ENCODE data around the gene PCNX3. TPM values are rescaled to one million over a fixed set of nuclear protein-coding genes. Genes with fewer than 3 reads are reported as not detected.

PCNX3 gene
- total and polyA plus RNA-seq, 2 of the 13 experiments (the other 11 are each of a cell fraction or from before 2014, with no cell fraction given), result 16.2 to 23.0 TPM

DNA sequence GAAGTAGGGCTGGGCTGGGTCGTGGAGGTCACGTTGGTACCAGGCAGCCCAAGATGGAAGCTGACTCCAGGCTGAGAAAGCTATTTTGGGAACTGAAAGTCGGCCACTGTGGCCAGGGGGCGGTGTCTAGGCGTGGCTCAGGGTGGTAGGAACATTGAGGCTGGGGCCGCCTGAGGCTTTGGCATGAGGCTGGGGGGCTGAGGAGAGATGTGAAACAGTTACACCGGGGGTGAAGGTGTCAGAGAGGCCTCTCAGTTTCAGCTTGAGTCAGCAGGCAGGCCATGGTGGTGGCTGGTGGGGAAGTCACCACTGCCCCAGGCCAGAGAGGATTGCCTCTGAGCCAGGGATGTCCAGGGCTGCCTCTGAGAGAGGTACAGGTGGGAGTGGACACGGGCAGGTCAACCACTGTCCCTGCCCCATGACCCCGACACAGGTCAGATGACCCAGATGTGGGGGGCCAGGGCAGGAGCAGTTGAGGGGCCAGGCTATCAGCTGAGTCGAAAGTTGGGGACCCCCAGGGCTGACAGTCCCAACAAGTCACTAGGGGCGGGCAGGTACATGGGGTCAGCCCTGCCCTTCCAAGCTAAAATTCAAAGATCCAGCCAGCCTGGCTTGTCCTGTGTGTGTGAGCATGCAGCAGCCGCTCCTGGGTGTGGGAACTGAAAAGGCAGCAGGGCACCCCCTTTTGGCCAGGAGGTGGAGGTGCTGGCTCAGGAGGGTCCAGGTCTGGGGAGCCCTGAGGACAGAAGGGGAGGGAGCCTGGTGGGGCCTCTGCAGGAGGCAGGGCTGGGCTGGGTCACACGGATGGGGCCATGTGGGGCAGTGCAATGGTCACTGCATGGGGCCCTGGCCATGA lies 27.1 kb upstream of the PCNX3 start (continued):
- TF ChIP-seq, protein P1, sequence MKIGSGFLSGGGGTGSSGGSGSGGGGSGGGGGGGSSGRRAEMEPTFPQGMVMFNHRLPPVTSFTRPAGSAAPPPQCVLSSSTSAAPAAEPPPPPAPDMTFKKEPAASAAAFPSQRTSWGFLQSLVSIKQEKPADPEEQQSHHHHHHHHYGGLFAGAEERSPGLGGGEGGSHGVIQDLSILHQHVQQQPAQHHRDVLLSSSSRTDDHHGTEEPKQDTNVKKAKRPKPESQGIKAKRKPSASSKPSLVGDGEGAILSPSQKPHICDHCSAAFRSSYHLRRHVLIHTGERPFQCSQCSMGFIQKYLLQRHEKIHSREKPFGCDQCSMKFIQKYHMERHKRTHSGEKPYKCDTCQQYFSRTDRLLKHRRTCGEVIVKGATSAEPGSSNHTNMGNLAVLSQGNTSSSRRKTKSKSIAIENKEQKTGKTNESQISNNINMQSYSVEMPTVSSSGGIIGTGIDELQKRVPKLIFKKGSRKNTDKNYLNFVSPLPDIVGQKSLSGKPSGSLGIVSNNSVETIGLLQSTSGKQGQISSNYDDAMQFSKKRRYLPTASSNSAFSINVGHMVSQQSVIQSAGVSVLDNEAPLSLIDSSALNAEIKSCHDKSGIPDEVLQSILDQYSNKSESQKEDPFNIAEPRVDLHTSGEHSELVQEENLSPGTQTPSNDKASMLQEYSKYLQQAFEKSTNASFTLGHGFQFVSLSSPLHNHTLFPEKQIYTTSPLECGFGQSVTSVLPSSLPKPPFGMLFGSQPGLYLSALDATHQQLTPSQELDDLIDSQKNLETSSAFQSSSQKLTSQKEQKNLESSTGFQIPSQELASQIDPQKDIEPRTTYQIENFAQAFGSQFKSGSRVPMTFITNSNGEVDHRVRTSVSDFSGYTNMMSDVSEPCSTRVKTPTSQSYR (CRISPR knock-in tag; IDR thresholded peaks at IDR 0.05; ENCODE audit: borderline replicate concordance), result no peak
- no peak for TF ChIP-seq REXO4 (CRISPR knock-in tag; IDR thresholded peaks at IDR 0.05; ENCODE audit: borderline replicate concordance)
- TF ChIP-seq NFIC (IDR thresholded peaks at IDR 0.05; ENCODE audit: low read length), result no peak
- TF ChIP-seq ZSCAN20 (CRISPR knock-in tag; IDR thresholded peaks at IDR 0.05; ENCODE audit: borderline replicate concordance), result no peak
- no peak for TF ChIP-seq TAF1 (CRISPR knock-in tag; IDR thresholded peaks at IDR 0.05)
- no peak for TF ChIP-seq RBFOX2 (IDR thresholded peaks at IDR 0.05; ENCODE audit: low read depth, low read length)
- no peak for TF ChIP-seq ZNF124 (CRISPR knock-in tag; IDR thresholded peaks at IDR 0.05)
- TF ChIP-seq ARID3A (IDR thresholded peaks at IDR 0.05; ENCODE audit: low read depth, low read length), result no peak
- TF ChIP-seq ZNF230 (CRISPR knock-in tag; IDR thresholded peaks at IDR 0.05), result no peak
- TF ChIP-seq ZNF775 (CRISPR knock-in tag; IDR thresholded peaks at IDR 0.05; ENCODE audit: borderline replicate concordance), result no peak
- TF ChIP-seq, protein P2, sequence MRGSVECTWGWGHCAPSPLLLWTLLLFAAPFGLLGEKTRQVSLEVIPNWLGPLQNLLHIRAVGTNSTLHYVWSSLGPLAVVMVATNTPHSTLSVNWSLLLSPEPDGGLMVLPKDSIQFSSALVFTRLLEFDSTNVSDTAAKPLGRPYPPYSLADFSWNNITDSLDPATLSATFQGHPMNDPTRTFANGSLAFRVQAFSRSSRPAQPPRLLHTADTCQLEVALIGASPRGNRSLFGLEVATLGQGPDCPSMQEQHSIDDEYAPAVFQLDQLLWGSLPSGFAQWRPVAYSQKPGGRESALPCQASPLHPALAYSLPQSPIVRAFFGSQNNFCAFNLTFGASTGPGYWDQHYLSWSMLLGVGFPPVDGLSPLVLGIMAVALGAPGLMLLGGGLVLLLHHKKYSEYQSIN (CRISPR knock-in tag; IDR thresholded peaks at IDR 0.05; ENCODE audit: borderline replicate concordance), result no peak
- no peak for TF ChIP-seq GABPA (IDR thresholded peaks at IDR 0.05; ENCODE audit: low read depth, low read length)
- TF ChIP-seq GABPA (CRISPR knock-in tag; IDR thresholded peaks at IDR 0.05; ENCODE audit: low read depth), result no peak
- TF ChIP-seq, protein P3, sequence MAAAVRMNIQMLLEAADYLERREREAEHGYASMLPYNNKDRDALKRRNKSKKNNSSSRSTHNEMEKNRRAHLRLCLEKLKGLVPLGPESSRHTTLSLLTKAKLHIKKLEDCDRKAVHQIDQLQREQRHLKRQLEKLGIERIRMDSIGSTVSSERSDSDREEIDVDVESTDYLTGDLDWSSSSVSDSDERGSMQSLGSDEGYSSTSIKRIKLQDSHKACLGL (CRISPR knock-in tag; IDR thresholded peaks at IDR 0.05), result 0 out of 2 replicates have a peak, but pooled peaks have one; percentile 24
